ENCODE measurements around the gene CSGALNACT2.

CSGALNACT2 gene

DNA sequence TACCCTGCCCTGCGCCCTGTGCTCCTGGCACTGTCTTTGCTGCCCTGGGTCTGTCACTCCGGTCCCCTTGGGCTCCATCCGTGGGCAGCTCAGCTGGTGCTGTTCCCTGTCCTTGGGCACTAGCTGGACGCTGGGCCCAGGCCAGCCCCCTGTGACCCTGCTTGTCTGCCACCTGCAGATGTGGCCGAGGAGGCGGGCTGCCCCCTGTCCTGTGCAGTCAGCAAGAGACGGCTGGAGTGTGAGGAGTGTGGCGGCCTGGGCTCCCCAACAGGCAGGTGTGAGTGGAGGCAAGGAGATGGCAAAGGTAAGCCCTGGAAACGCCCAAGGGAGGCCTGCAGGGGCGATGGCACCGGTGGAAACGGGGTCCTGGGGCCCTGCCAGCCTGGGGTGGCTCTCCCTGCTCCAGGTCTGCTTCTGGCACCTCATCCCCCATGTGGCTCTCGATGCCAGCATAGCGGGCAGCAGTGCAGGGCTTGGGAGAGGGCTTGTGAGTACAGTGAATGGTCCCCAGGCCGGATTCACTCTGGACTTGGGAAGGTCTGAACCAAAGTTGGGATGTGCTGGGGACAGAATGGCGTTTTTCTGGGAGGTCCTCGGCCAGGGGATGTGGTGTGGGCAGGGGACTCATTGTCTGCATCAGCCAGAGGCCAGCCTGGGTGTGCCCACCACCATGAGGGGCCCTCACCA lies 26.2 kb upstream of the CSGALNACT2 start:
- DNase-seq (ENCODE audit: low read depth, low spot score) = no peak

DNA sequence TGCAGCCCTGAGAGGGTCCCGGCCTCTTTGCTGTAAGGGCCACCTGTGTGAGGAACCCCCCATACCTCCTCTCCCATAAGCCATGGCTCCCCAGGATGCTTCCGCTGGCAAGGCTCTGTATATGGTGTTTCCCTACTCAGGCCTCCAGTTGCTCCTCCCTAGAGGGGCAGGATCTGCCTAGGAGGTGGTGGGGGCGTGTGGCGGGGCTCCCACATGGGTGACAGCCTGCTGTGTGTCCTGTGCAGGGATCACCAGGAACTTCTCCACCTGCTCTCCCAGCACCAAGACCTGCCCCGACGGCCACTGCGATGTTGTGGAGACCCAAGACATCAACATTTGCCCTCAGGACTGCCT lies 25.7 kb upstream of the CSGALNACT2 start:
- no peak for DNase-seq (ENCODE audit: low read depth, low spot score)

DNA sequence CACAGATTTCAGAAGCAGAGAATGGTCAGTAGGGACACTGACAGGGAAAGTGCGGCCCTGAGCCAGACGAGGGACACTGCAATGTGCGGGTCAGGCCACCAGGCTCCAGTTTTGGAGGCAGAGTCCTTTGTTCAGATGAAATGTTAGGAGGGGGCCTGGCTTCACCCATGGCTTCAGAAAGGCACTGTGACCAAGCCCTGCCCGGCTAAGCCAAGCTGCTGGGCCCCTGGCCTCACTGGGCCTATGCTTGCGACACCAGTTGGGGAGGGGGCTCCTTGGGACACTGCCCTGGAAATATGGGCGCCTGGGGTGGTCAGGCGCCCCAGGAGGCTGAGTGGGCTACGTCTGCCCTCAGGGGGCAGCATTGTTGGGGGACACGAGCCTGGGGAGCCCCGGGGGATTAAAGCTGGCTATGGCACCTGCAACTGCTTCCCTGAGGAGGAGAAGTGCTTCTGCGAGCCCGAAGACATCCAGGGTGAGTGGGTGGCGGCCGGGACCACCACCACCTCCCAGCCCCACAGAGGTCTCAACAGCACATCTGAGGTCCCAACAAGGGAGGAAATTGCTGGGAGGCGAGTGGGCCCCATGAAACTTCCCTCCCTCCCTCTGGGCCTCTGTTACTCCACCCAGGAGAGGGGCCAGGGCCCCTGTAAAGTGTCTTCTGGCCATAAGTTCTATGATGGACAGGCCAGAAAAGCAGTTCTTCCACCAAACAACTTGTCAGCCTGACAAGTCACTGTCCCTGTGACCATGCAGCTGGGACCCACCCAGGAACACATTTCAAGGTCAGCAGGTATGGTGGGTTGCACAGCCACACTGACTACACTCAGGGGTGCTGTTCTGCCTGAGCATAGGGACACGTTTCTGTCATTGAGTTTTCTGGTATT lies 24.8 kb upstream of the CSGALNACT2 start:
- DNase-seq (ENCODE audit: low read depth, low spot score) = no peak

DNA sequence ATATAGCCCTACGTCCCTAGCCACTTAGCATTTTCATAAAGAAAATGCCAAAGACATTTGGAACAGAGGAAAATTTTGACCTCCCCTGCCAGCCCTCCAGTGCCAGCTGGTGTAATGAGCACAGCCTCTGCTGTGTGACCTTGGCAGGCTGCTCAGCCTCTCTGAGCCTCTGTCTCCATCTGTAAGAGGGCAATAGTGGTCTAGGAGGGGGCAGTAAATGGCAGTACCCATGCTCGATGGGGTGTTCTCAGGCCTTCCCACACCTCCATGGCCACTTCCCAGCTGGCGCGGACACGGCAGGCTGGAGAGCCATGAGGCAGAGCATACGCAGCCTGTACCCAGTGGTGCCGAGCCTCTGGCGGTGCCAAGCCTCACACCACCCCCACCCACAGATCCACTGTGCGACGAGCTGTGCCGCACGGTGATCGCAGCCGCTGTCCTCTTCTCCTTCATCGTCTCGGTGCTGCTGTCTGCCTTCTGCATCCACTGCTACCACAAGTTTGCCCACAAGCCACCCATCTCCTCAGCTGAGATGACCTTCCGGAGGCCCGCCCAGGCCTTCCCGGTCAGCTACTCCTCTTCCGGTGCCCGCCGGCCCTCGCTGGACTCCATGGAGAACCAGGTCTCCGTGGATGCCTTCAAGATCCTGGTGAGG lies 24.0 kb upstream of the CSGALNACT2 start:
- no peak for DNase-seq (ENCODE audit: low read depth, low spot score)

DNA sequence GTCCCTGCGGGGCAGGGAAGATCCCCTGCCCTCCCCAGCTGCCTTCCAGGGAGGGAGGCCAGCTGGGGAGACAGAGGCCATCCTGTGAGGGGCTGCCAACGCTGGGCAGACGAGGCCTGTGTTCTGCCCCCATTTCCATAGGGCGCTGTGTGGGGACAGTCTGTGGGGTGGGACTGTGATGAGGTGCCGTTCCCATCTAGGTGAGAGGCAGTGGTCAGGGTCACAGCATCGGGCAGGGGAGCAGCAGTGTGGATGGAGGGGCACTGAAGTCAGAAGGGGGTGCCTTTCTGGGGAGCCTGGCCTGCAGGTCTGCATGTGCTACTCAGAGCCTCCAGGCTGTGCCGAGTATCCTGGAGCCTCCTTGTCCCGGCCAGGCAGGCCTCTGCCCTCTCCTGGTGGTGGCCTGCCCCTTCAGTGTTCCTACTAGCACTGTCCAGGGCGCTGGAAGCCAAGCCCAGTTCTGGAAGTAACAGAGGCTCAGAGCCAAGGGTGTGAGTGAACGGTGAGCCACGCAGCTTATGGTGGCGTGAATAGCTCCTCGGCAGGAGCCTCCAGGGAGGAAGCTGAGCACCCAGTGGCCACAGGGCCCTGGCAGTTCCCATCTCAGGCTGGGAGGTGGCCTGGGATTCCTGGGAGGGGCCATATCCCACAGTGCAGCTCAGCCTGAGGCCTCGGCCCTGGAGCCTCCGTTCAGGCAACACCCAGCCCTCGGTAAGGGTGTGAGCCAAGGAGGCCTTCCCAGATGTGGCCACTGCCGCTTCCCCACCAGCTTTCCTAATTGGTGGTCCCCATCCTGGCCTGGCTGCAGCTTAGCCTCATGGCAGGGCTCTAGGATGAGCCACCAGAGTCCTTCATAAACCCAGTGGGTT lies 23.3 kb upstream of the CSGALNACT2 start:
- DNase-seq (ENCODE audit: low read depth, low spot score) = no peak

DNA sequence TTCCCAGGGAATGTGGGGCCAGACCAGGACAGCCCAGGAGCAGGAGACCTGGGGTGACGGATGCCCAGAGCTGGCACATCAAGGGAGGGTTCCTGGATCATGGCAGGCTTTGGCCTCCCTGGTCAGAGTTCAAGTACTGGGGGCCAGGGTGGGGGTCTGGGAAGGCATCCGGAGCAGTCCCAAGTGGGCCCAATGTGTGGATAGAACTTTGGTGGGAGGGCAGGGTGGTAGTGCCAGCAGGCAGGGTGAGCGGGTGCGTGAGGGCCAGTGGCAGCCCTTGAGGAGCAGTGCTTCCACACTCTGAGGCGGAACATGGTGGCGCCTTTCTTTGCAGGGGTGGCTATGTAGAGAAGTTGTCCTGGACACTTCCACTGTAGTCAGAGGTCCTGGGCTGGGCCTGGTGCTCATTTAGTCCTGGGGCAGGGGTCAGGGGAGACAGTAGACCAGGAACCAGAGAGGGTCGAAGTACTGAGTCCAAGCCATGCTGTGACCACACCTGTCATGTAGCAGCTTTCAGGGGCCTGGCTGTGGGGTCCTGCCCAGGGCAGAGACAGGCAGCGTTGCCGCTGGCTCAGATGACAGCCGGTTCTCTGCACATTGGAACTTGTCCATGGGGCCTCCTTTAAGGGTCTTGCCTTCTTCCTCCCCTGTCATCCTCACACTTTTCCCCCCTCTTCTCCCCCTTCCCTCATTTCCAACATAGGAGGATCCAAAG lies 22.2 kb upstream of the CSGALNACT2 start:
- no peak for DNase-seq (ENCODE audit: low read depth, low spot score)

DNA sequence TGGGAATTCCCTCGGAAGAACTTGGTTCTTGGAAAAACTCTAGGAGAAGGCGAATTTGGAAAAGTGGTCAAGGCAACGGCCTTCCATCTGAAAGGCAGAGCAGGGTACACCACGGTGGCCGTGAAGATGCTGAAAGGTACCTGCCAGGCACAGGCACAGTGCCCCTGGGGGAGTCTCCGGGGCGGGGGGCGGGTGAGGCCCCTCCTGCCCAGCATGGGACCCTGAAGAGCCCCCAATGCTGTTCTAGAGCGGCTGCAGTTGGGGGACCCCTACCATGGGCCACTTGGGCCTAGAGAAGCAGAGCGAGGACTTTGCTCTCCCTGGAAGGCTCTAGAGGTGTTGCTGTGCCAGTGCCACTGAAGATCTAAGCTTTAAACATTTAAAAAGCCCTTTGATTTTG lies 21.6 kb upstream of the CSGALNACT2 start:
- DNase-seq (ENCODE audit: low read depth, low spot score) = no peak

DNA sequence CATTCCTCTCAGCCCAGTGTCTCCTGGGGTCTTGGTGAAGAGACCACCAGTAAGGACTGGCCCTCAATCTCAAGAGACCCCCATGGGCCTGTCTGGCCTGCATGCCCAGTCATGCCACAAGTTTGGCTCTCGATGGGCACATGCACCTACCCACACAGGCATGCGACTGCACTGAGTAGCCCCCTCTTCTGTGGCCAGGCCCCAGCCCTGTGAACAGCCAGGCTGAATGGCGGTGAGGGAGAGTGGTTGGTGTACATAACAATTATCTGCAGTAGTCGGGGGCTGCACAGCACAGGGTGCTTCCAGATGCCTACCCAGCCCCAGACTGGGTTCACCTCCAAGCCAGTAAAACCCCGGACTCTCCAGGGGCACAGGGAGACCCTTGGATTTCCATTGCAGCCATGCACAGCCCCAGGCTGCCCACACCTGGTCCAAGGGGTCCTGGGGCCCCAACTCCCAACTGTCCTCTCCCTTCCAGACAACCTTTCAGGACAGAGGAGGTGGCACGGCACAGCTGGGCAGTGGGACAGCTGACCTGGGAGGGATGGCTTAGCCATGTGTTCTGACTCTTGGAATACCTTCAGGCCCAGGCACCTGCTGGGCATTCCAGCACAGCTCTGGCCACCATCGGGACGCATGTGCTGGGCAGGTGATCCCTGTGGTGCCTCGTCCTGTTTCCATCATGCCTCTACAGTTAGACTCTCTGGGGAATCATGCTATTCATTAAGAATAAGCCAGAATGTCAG lies 21.0 kb upstream of the CSGALNACT2 start:
- no peak for DNase-seq (ENCODE audit: low read depth, low spot score)

DNA sequence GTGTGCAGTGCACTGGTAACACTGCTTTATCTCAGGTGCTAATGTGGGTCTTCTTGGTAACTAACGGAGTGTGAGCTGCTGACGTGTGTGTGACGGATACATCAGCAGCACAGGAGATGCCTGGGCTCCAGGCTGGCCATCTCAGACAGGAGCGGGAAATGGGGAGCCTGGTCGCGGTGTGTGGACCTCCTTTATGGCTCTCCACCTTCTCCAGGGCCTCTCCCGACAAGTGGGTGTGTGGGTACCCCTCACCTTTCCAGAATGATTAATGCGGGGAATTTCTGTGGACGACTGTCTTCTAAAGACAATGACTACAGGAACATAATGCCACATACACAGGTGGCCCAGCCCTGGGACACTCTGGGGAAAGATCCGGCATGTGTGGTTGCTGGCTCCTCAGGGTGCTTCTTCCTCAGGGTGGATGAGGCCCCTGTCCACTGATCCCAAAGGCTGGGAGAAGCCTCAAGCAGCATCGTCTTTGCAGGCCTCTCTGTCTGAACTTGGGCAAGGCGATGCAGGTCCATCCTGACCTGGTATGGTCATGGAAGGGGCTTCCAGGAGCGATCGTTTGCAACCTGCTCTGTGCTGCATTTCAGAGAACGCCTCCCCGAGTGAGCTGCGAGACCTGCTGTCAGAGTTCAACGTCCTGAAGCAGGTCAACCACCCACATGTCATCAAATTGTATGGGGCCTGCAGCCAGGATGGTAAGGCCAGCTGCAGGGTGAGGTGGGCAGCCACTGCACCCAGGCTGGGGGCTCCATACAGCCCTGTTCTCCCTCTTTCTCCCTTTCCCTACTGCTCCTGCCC lies 20.3 kb upstream of the CSGALNACT2 start:
- no peak for DNase-seq (ENCODE audit: low read depth, low spot score)

DNA sequence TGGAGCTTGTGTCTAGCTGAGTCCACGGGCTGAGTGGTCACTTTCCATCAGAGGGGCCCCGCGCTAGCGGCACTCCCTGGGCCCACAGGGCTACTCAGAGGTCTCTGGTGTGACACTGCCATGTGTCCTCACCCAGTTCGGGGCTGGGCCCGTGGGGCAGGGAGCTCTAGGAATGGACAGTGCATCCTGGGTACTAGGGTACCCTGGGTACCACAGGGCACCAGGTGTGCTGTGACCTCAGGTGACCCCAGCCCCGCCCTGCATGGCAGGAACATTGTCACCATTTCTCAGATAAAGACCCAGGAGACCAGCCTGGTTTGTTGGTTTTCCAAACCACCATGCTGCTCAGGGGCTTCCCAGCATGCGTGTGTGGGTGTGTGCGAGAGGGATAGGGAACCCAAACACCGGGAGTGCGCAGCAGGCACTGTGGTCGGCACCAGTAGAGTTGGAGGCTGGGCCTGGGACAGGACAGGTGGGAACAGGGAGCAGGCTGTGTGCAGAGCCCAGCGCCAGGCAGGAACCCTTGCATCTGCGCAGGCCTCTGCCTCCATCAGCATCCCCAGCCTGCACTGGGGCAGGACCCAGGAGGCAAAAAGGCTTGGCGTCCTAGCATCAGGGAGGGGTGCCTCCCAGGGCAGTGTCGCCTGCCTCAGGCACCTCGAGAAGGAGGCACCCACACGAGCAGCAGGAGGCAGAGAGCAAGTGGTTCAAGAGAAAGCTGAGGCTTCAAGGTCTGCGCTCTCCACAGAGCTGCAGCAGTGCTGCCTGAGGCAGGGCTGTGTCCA lies 19.4 kb upstream of the CSGALNACT2 start:
- no peak for DNase-seq (ENCODE audit: low read depth, low spot score)

DNA sequence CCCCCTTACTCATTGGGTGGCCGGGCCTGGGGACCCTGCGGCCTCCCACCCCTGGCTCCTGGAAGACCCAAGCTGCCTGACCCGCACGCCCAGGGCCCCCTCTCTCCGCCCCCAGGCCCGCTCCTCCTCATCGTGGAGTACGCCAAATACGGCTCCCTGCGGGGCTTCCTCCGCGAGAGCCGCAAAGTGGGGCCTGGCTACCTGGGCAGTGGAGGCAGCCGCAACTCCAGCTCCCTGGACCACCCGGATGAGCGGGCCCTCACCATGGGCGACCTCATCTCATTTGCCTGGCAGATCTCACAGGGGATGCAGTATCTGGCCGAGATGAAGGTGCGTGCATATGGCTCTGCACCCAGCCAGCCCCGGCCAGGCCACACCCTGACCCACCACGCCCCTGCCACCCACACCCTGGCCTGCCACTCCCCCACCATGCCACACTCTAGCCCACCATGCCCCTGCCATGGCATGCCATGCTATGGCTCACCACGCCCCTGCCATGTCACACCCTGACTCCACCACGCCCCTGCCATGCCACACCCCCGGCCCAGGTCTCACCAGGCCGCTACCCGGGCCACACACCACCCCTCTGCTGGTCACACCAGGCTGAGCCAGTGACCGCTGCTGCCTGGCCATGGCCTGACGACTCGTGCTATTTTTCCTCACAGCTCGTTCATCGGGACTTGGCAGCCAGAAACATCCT lies 18.7 kb upstream of the CSGALNACT2 start:
- DNase-seq (ENCODE audit: low read depth, low spot score) = no peak

DNA sequence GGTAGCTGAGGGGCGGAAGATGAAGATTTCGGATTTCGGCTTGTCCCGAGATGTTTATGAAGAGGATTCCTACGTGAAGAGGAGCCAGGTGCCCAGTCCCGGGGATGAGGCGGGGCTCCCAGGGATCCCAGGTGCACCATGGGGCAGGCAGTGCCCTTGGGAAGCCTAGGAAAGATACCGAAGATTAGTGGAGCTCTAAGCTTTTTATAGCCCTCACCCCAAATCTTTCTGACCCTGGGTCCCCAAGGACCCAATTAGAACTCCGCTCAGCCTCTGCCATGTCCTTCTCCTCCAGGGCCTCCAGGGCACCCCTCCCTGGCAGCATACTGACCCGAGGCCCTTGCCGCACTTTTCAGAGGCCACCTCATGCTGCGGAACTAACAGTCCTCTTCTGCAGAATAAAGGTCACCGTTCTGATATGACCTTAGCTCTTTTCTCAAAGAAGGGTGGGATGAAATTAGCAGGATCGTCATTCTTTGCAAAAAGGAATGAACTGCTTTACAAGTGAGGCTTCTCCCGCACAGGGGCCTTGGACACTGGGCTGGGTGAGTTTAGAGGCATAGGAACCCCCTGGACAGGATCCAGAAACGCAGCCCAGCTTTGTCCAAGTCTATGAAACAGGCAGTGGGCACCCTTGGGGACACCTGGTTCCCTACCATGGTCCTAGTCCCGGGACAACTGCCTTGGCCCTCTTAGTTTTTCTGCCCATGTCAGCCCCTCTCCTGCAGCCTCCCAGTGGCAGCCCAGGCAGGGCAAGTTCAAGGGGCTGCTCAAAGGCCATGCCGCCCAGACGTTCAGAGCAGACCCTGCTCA lies 17.9 kb upstream of the CSGALNACT2 start:
- DNase-seq (ENCODE audit: low read depth, low spot score) = no peak

DNA sequence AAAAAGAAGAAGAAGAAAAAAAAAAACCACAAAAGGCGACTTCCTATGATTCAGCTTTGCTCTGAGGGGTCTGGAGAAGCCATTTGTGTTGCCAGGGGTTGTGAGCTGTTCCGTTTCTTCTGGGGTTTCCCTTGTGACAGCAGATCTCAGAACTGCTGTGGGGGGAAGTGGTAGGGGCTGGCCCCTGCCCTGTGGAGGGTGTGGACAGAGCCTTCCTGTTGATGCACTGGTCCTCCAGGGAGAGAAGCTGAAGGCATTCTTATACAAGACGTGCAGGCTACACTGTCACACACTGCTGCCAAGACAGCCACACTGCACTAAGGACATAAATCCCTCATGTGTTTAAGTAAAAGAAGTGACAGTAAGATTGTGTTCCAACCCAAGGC lies 17.3 kb upstream of the CSGALNACT2 start:
- no peak for DNase-seq (ENCODE audit: low read depth, low spot score)

DNA sequence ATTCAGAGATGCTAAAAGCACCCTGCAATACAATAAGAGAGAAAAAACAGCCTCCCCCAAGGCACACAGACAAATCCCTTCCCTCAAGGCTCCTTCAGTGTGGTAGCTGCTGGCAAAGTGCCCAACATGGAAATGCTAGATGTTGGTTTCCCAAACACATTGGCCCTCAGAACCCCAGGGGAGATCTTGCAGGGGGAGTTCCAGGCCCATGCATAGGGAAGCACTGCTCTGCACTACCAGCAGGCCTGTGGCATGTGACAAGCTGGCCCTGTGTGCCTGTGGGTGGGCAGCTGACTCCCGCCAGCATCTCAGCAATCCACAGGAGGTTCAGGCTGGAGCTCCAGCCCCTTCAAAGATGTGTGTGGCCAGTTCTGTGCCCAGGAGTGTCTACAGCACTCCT lies 16.8 kb upstream of the CSGALNACT2 start:
- no peak for DNase-seq (ENCODE audit: low read depth, low spot score)

DNA sequence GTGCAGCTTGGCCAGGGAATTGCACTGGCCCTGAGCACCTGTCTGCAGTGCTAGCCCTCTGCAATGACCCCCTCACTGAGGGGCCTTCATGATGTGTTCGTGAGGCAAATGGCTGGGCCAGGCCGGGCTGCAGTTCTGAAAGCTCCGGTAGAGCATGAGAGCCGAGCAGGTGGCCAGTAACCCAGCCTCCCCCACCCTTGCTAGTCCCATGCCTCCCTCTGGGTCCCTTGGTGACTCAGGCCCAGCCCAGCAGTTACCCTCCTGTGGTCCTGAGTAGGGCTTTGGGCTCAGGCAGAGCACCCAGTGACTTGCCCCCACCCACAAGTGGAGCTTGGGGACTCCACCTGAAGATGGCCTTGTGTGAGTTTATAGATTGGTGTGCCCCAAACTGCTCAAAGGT lies 16.1 kb upstream of the CSGALNACT2 start:
- DNase-seq (ENCODE audit: low read depth, low spot score) = no peak

DNA sequence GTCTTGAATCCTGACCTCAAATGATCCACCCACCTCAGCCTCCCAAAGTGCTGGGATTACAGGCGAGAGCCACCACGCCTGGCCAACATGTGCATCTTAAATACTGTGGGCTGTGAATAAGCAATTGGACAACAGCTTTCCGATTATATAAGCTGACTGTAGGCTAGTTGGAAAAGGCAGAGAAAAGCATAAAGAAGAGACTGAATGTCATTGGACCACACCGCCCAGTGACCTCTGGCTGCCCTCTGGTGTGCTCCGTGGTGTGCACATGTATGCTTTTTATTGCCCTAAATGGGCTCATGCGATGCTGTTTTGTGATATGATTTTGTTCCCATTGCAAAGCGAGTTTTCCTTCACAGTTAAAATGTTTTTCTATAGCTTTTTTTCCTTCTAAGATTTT lies 15.4 kb upstream of the CSGALNACT2 start:
- DNase-seq (ENCODE audit: low read depth, low spot score) = no peak

DNA sequence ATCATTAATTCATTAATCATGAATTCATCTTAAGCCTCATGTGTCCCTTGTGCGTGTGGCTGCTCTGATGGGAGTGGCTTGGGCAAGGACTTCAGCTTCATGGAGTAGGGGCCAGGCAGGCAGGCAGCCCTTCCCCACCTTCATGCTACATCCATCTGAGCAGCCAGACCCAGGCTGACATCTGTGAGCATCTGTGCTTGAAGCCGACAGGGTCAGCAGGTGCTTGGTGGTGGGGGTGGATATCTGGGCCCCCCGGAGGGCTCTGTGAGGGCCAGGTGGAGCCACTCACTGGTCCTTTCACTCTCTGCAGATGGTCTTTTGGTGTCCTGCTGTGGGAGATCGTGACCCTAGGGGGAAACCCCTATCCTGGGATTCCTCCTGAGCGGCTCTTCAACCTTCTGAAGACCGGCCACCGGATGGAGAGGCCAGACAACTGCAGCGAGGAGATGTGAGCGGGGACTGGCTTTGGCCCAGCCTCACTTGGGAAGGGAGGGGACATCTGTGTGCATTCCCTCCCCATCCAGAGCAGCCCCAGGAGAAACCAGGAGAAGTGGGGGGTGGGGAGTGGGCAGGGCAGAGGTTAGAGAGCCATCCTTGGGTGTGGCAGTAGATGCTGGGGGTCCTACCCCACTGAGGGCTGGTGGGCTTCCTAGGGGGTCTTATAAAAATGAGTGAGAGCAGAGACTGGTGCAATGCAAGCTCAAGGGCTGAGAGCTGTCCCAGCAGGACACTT lies 14.7 kb upstream of the CSGALNACT2 start:
- no peak for DNase-seq (ENCODE audit: low read depth, low spot score)
